GM18907 (cell line): ENCODE measurements around the gene TDRD12.
"Not testable (repeated sequence)": the region's sequence is repeated elsewhere in the genome, so short reads cannot be mapped to it uniquely, and the experiment has no call there.

Experiments used
- ATAC-seq: cut with Tn5 transposase; IDR thresholded peaks from one replicate; pipeline ENCODE4 v1.9.1; 2021; ENCODE audit warnings: mild to moderate bottlenecking, moderate library complexity; ENCODE audit not compliant: unreplicated experiment

TDRD12 gene

GRCh38 chr19:32693151-32694108 lies 26.1 kb upstream of the TDRD12 start:
- ATAC-seq, result not testable (repeated sequence)

- ATAC-seq, result not testable (repeated sequence)
Observed at GRCh38 chr19:32694316-32694715, 25.3 kb upstream of the TDRD12 start.

DNA sequence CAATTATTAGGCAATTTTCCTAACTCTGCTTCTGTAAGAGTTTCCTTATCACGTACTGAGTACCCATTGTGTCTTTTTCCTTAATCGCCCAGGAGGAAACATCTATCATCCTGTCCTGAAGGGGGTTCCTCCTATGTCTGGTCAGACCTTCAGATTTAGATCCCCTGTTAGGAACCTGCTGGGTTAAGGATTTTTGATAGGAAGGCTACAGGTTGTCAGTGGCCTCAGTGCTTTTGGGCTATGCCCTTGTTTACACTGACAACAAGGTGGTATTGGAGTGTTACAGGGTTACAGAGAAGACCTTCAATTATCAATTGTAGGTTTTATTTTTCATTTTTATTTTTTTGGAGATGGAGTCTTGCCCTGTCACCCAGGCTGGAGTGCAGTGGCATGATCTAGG lies 24.7 kb upstream of the TDRD12 start:
- not testable (repeated sequence) for ATAC-seq

DNA sequence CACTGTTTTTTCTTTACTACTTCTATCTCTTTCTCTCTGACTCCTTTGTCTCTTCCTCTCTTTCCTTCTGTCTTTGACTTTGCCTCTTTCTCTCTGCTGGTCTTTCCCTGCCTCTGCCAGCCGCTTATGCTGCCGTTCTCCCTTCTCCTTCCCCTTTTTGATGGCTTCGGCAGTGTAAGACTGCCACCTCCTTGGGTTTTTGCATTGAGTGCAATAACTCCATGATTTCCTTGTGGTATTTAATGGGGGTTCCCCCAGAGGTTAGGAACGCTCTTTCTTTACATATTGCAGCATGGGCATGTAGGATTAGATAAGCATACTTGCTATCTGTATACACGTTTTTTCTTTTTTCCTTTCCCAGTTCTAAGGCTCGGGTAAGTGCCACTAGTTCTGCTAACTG lies 24.1 kb upstream of the TDRD12 start:
- not testable (repeated sequence) for ATAC-seq

DNA sequence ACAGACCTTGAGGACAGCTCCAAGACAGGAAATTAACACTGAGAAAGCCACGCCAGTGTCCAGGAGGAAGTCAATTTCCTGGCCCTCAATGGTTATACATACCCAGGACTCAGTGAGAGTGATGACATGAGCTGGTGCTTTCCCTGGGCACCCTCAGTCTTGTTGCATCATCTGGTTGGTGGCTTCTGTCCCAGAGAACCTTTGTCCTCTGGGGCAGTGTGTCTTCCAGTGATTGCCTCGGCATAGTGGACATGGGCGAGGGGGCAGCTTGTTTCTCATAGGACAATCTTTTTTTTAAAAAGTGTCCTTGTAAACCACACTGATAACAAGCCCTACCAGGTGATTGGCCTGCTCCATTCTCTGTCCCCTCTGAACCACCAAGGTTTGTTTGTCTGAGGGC lies 22.8 kb upstream of the TDRD12 start:
- not testable (repeated sequence) for ATAC-seq

DNA sequence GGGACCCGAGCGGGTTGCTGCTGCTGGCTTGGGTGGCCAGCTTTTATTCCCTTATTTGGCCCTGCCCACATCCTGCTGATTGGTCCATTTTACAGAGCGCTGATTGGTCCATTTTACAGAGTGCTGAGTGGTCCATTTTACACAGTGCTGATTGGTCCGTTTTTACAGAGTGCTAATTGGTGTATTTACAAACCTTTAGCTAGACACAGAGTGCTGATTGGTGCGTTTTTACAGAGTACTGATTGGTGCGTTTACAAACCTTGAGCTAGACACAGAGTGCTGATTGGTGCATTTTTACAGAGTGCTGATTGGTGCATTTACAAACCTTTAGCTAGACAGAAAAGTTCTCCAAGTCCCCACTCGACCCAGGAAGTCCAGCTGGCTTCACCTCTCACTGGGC lies 19.4 kb upstream of the TDRD12 start:
- ATAC-seq, result not testable (repeated sequence)

DNA sequence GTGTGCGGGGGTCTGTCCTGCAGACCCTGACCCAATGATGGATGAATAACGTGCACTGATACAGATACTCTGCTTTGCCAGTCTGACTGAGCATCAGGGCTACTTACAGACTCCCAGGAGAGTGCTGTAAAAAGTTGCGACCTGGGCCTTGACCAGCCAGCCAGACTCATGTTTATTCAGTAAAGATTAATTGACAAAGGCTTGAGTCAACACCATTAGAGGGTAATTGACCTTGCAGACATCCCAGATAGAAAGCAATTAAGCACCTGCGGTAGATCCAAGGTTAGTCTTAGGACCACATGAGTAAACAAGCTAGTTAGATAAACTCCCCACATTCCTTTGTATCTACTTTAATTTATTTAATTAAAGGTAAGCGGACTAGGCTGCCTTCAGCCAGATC lies 17.6 kb upstream of the TDRD12 start:
- no peak for ATAC-seq

DNA sequence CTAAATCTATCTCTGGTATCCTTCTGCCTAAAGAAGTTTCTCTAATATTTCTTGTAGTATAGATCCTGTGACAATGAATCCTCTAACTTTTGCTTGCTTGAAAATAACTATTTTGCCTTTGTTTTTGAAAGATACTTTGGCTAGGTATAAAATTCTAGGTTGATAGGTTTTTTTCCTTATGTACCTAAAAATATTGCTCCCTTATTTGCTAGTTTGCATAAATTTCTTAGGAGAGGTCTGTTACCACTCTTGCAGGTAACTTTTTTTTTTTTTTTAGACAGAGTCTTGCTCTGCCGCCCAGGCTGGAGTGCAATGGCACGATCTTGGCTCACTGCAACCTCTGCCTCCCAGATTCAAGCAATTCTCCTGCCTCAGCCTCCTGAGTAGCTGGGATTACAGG lies 15.6 kb upstream of the TDRD12 start:
- ATAC-seq, result not testable (repeated sequence)

- ATAC-seq, result no peak
Observed at GRCh38 chr19:32708457-32708856, 11.1 kb upstream of the TDRD12 start.

DNA sequence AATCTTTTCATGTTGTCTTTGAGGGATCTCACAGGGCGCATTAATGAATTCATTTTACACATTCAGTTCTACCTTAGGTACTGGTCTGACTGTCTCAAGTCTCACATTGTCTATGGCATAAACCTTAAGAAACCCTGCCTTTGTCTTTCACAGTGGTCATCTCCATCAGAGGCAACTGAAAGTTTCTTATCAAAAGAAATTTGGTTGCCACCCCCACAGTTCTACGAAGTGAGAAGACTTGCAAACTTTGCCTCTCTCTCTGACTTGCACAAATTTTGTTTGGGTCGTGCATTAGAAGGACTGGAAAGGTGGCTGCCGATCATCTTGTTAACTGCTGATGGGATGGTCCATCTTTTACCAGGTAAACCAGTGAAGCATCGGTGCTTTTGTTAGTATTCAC lies 10.5 kb upstream of the TDRD12 start:
- ATAC-seq, result no peak

DNA sequence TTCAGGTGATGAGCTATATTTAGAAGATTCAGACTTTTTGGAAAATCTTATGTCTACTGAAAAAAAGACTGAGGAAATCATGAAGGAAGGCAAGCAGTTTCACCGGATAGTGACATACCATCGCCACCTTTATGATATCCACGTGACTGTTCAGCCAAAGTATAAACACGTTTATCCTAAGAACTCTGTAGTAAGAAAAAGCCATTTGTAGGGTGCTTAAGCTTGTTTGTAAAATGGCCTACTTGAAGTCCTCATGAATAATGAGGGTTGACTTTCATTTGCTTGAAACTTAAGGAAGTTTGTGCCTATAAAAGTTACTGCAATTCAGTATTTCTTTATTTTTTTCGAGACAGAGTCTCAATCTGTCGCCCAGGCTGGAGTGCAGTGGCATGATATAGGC lies 7.8 kb upstream of the TDRD12 start:
- ATAC-seq, result no peak

DNA sequence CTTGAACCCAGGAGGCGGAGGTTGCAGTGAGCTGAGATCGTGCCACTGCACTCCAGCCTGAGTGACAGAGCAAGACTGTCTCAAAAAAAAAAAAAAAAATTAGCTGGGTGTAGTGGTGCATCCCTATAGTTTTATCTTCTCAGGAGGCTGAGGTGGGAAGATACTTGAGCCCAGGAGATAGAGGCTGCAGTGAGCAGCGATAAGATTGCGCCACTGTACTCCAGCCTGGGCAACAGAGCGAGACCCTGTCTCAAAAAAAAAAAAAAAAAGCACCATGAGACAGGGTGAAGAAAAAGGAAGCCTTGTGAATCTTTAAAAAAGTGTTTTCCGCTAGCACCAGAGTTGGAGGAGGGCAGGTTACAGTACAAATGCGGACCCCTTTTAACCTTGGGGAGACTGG lies 3.4 kb upstream of the TDRD12 start:
- not testable (repeated sequence) for ATAC-seq

GRCh38 chr19:32717496-32717895 lies 2.1 kb upstream of the TDRD12 start:
- no peak for ATAC-seq

DNA sequence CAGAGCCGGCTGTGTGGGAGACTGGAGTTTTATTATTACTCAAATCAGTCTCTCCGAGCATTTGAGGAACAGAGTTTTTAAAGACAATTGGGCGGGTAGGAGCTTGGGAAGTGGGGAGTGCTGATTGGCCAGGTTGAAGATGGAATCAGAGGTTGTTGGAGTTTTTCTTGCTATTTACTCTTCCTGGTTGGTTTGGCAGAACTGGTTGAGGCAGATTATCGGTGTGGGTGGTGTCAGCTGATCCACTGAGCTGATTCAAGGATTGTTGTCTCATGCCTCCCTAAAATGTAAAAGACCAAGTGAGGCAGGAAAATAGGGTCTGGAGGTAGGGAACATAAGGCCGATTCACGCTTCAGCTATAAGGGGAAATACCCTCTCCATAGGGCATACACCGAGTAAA lies 1.3 kb upstream of the TDRD12 start:
- ATAC-seq, result no peak

GRCh38 chr19:32720216-32720935 lies 809 bp downstream of the TDRD12 start:
- ATAC-seq, result no peak

DNA sequence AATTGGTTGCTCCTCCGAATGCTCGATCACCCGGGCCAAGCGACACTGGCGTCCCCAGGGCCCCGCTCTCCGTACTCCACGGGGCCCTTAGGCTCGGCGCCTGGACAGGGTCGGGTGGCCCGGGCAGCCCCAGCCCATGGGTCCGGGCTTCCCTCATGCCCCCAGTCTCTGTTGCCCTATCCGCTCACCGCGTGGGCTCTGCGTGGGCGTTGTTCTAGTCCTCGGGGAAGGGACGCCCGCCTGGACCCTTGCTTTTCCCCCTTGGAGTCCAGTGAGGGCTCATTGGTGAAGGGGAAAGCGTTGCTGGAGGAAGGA lies 1.3 kb downstream of the TDRD12 start:
- no peak for ATAC-seq

DNA sequence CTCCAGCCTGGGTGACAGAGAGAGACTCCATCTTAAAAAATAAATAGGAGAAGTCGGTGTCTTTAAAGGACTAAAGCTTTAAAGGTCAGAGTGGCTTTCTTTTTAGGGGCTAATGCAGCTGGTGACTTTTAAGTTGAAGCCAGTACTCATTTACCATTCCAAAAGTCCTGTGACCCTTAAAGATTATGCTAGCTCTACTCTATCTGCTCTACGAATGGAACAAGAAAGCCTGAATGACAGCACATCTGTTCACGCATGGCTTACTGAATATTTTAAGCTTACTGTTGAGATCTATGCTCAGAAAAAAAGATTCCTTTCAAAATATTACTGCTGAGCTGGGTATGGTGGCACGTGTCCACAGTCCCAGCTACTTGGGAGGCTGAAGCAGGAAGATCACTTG lies 16.4 kb downstream of the TDRD12 start:
- ATAC-seq, result no peak

- ATAC-seq, result no peak
Observed at GRCh38 chr19:32743021-32743420, 23.5 kb downstream of the TDRD12 start.

DNA sequence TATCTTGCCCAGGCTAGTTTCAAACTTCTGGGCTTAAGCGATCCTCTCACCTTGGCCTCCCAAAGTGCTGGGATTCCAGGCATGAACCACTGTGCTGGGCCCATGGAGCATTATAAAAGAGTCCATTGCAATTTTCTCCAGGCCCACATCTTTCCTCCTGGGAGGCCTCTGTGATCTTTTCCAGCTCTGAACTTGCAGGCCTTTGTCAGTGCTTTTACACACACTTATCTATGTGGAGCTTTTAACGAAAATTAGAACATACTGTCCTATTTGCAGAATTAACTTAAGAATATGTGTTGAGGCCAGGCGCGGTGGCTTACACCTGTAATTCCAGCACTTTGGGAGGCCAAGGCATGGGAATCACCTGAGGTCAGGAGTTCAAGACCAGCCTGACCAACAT lies 23.9 kb downstream of the TDRD12 start:
- ATAC-seq, result no peak

- ATAC-seq, result no peak
Observed at GRCh38 chr19:32744555-32745325, 25.2 kb downstream of the TDRD12 start.

- not testable (repeated sequence) for ATAC-seq
Observed at GRCh38 chr19:32745594-32746251, 26.2 kb downstream of the TDRD12 start.
